Tibial artery (tissue), 4 donors: ENCODE measurements around the gene MGAT4A.
A peak's percentile ranks its signal among the peaks of the same experiment; 100 is the strongest.

Experiments used
- DNase-seq, 2 donors: peaks; one replicate each; pipeline ENCODE4 v3.0.0-alpha.2; 2019
- H3K27ac ChIP-seq, 2 donors: fragments of 200-600 bp; sonication (generic) in 1 of 2; 1 replicate in 1 of 2; 2 replicates in 1 of 2; pipeline ENCODE4 v1.5.1; 2018 to 2019; ENCODE audit warnings: mild to moderate bottlenecking in 1 of 2
- H3K27me3 ChIP-seq, 2 donors: fragments of 200-600 bp; sonication (generic) in 1 of 2; one replicate each; pipeline versions ENCODE4 v1.5.1 to v1.6.0; 2016 to 2019
- H3K36me3 ChIP-seq, 3 donors: fragments of 200-600 bp; sonication (generic) in 2 of 3; one replicate each; pipeline ENCODE4 v1.5.1; 2016 to 2019; ENCODE audit warnings: mild to moderate bottlenecking in 2 of 3
- H3K4me1 ChIP-seq, 4 donors: fragments of 200-600 bp; sonication (generic) in 2 of 4; 1 replicate in 3 of 4; 2 replicates in 1 of 4; pipeline ENCODE4 v1.5.1; 2016 to 2019
- H3K4me3 ChIP-seq, 2 donors: fragments of 200-600 bp; sonication (generic) in 1 of 2; 1 replicate in 1 of 2; 2 replicates in 1 of 2; pipeline ENCODE4 v1.5.1; 2018 to 2019; ENCODE audit warnings: mild to moderate bottlenecking in 2 of 2
- H3K9me3 ChIP-seq, 3 donors: fragments of 200-600 bp; sonication (generic) in 1 of 3; one replicate each; pipeline ENCODE4 v1.5.1; 2016 to 2019
- CTCF ChIP-seq, 2 experiments: fragments of 200-600 bp in 1 of 2; fragments of 450-650 bp in 1 of 2; IDR thresholded peaks; one replicate each; pipeline ENCODE4 v1.5.1; 2017 to 2019; ENCODE audit warnings: antibody characterized with exemption in 2 of 2, mild to moderate bottlenecking in 1 of 2, moderate library complexity in 1 of 2
- intact Hi-C: fragments of 100-400 bp; cut with DNase I; formaldehyde crosslinking; loops from one replicate; pipeline ENCODE4 v1.15.0; 2023; ENCODE audit warnings: low total_unique reads

The MGAT4A gene

GRCh38 chr2:98702127-98702802 is 28.7 kb downstream of the MGAT4A start:
- no peaks in the 10 kb centered on the region for H3K36me3 ChIP-seq
- H3K27ac ChIP-seq, result peak overlapping the region; percentile 50 to 68
- peak overlapping the region in 1 of 2 donors; percentile 3 for H3K4me3 ChIP-seq
- no peaks in the 10 kb centered on the region for H3K9me3 ChIP-seq
- intact Hi-C loops, result no loop called here
- H3K27me3 ChIP-seq, result no peaks in the 10 kb centered on the region
- peaks cover 12 to 42% (median 27%) of the 10 kb centered on the region in 4 donors for H3K4me1 ChIP-seq
- TF ChIP-seq CTCF (IDR thresholded peaks at IDR 0.05), result no peak
- DNase-seq, result peak; percentile 21 to 69

- TF ChIP-seq CTCF (IDR thresholded peaks at IDR 0.05), result no peak
- Histone ChIP-seq H3K4me1 (peaks cover 12 to 38% (median 27%) of the 10 kb centered on the region in 4 donors), H3K27me3 (no peaks in the 10 kb centered on the region), H3K9me3 (no peaks in the 10 kb centered on the region), H3K27ac (peak overlapping the region; percentile 50 to 68), H3K36me3 (no peaks in the 10 kb centered on the region), H3K4me3 (no peak overlapping the region)
- no peak for DNase-seq
- intact Hi-C loops, result no loop called here
Measured at GRCh38 chr2:98701230-98701629, 29.7 kb downstream of the MGAT4A start.

- H3K27me3 ChIP-seq, result no peaks in the 10 kb centered on the region
- no peak overlapping the region for H3K27ac ChIP-seq
- no peak for TF ChIP-seq CTCF (IDR thresholded peaks at IDR 0.05)
- DNase-seq, result no peak
- no peak overlapping the region for H3K4me3 ChIP-seq
- no peaks in the 10 kb centered on the region for H3K9me3 ChIP-seq
- H3K36me3 ChIP-seq, result no peaks in the 10 kb centered on the region
- H3K4me1 ChIP-seq, result peaks cover 12 to 56% (median 32%) of the 10 kb centered on the region in 4 donors
- intact Hi-C loops, result no loop called here
Measured at GRCh38 chr2:98698896-98699295, 32.0 kb downstream of the MGAT4A start.

GRCh38 chr2:98697651-98698337 is 33.1 kb downstream of the MGAT4A start:
- peaks cover 6 to 47% (median 24%) of the 10 kb centered on the region in 4 donors for H3K4me1 ChIP-seq
- H3K9me3 ChIP-seq, result no peaks in the 10 kb centered on the region
- intact Hi-C loops, result no loop called here
- H3K27me3 ChIP-seq, result no peaks in the 10 kb centered on the region
- no peak overlapping the region for H3K27ac ChIP-seq
- DNase-seq, result no peak
- H3K36me3 ChIP-seq, result no peaks in the 10 kb centered on the region
- no peak for TF ChIP-seq CTCF (IDR thresholded peaks at IDR 0.05)
- no peak overlapping the region for H3K4me3 ChIP-seq

- intact Hi-C loops, result no loop called here
- no peak overlapping the region for H3K4me3 ChIP-seq
- no peak for TF ChIP-seq CTCF (IDR thresholded peaks at IDR 0.05)
- no peaks in the 10 kb centered on the region for H3K36me3 ChIP-seq
- no peaks in the 10 kb centered on the region for H3K9me3 ChIP-seq
- H3K27ac ChIP-seq, result no peak overlapping the region
- peaks cover 0 to 31% (median 9%) of the 10 kb centered on the region in 4 donors for H3K4me1 ChIP-seq
- DNase-seq, result no peak
- H3K27me3 ChIP-seq, result no peaks in the 10 kb centered on the region
Measured at GRCh38 chr2:98696200-98696599, 34.7 kb downstream of the MGAT4A start.
